SK-N-SH treated with all-trans-retinoic acid at 6 μM for 48 hours (cell line): ENCODE results near the gene NONO.

Experiments used
- ARNTL ChIP-seq: fragments of 450-650 bp; formaldehyde crosslinking; IDR thresholded peaks from 2 replicates; pipeline ENCODE4 v1.5.0; 2020; ENCODE audit warnings: low read depth, mild to moderate bottlenecking, moderate library complexity, borderline replicate concordance
- BACH2 ChIP-seq: fragments of 250-450 bp; sonication (Bioruptor Pico); IDR thresholded peaks from 2 replicates; pipeline ENCODE4 v1.9.0; 2021; ENCODE audit warnings: mild to moderate bottlenecking, borderline replicate concordance
- CSDC2 ChIP-seq: fragments of 250-450 bp; sonication (Bioruptor Pico); IDR thresholded peaks from 2 replicates; pipeline ENCODE4 v1.5.0; 2020; ENCODE audit warnings: mild to moderate bottlenecking, moderate library complexity
- ESRRG ChIP-seq: fragments of 250-450 bp; sonication (Bioruptor Pico); IDR thresholded peaks from 2 replicates; pipeline ENCODE4 v1.6.1; 2021; ENCODE audit warnings: mild to moderate bottlenecking
- GLIS3 ChIP-seq: fragments of 250-450 bp; sonication (Bioruptor Pico); IDR thresholded peaks from 2 replicates; pipeline ENCODE4 v1.5.0; 2020; ENCODE audit warnings: mild to moderate bottlenecking, moderate library complexity
- PPARA ChIP-seq: fragments of 250-450 bp; sonication (Bioruptor Pico); IDR thresholded peaks from 2 replicates; pipeline ENCODE4 v1.5.0; 2020; ENCODE audit warnings: mild to moderate bottlenecking, borderline replicate concordance
- ZC3H10 ChIP-seq: fragments of 250-450 bp; sonication (Bioruptor Pico); IDR thresholded peaks from 2 replicates; pipeline ENCODE4 v1.5.1; 2021; ENCODE audit warnings: mild to moderate bottlenecking, moderate library complexity
- ZFP30 ChIP-seq: fragments of 450-650 bp; formaldehyde crosslinking; IDR thresholded peaks from 2 replicates; pipeline ENCODE4 v1.5.0; 2022; ENCODE audit warnings: mild to moderate bottlenecking, moderate library complexity
- ZNF70 ChIP-seq: fragments of 450-650 bp; formaldehyde crosslinking; IDR thresholded peaks from 2 replicates; pipeline ENCODE4 v1.5.0; 2020; ENCODE audit warnings: mild to moderate bottlenecking, moderate library complexity
- ZNF8 ChIP-seq: fragments of 450-650 bp; formaldehyde crosslinking; IDR thresholded peaks from 2 replicates; pipeline ENCODE4 v1.5.0; 2020; ENCODE audit warnings: mild to moderate bottlenecking, moderate library complexity
- TF ChIP-seq, protein P1 (sequence below): fragments of 250-450 bp; sonication (Bioruptor Pico); IDR thresholded peaks from 2 replicates; pipeline ENCODE4 v1.5.1; 2020; ENCODE audit warnings: low read depth, mild to moderate bottlenecking, moderate library complexity
- TF ChIP-seq, protein P2 (sequence below): fragments of 250-450 bp; sonication (Bioruptor Pico); IDR thresholded peaks from 2 replicates; pipeline ENCODE4 v1.8.0; 2021; ENCODE audit warnings: low read depth, mild to moderate bottlenecking, moderate library complexity, borderline replicate concordance
- TF ChIP-seq, protein P3 (sequence below): fragments of 250-450 bp; sonication (Bioruptor Pico); IDR thresholded peaks from 2 replicates; pipeline ENCODE4 v1.8.0; 2020; ENCODE audit warnings: mild to moderate bottlenecking, moderate library complexity, borderline replicate concordance

- TF ChIP-seq, protein P1, sequence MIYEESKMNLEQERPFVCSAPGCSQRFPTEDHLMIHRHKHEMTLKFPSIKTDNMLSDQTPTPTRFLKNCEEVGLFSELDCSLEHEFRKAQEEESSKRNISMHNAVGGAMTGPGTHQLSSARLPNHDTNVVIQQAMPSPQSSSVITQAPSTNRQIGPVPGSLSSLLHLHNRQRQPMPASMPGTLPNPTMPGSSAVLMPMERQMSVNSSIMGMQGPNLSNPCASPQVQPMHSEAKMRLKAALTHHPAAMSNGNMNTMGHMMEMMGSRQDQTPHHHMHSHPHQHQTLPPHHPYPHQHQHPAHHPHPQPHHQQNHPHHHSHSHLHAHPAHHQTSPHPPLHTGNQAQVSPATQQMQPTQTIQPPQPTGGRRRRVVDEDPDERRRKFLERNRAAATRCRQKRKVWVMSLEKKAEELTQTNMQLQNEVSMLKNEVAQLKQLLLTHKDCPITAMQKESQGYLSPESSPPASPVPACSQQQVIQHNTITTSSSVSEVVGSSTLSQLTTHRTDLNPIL (CRISPR knock-in tag) = no peak
- TF ChIP-seq ZNF70 (CRISPR knock-in tag) (no peak), ESRRG (CRISPR knock-in tag) (no peak), PPARA (CRISPR knock-in tag) (no peak), GLIS3 (CRISPR knock-in tag) (no peak), BACH2 (CRISPR knock-in tag) (no peak), ZC3H10 (CRISPR knock-in tag) (no peak), CSDC2 (CRISPR knock-in tag) (no peak), ARNTL (CRISPR knock-in tag) (no peak), ZFP30 (CRISPR knock-in tag) (no peak), ZNF8 (CRISPR knock-in tag) (no peak)
- TF ChIP-seq, protein P2, sequence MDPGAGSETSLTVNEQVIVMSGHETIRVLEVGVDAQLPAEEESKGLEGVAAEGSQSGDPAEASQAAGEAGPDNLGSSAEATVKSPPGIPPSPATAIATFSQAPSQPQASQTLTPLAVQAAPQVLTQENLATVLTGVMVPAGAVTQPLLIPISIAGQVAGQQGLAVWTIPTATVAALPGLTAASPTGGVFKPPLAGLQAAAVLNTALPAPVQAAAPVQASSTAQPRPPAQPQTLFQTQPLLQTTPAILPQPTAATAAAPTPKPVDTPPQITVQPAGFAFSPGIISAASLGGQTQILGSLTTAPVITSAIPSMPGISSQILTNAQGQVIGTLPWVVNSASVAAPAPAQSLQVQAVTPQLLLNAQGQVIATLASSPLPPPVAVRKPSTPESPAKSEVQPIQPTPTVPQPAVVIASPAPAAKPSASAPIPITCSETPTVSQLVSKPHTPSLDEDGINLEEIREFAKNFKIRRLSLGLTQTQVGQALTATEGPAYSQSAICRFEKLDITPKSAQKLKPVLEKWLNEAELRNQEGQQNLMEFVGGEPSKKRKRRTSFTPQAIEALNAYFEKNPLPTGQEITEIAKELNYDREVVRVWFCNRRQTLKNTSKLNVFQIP = no peak
- TF ChIP-seq, protein P3, sequence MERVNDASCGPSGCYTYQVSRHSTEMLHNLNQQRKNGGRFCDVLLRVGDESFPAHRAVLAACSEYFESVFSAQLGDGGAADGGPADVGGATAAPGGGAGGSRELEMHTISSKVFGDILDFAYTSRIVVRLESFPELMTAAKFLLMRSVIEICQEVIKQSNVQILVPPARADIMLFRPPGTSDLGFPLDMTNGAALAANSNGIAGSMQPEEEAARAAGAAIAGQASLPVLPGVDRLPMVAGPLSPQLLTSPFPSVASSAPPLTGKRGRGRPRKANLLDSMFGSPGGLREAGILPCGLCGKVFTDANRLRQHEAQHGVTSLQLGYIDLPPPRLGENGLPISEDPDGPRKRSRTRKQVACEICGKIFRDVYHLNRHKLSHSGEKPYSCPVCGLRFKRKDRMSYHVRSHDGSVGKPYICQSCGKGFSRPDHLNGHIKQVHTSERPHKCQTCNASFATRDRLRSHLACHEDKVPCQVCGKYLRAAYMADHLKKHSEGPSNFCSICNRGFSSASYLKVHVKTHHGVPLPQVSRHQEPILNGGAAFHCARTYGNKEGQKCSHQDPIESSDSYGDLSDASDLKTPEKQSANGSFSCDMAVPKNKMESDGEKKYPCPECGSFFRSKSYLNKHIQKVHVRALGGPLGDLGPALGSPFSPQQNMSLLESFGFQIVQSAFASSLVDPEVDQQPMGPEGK = no peak
Observed at GRCh38 chrX:71269801-71270395, 13.5 kb upstream of the NONO start.
